IMR-90 (cell line): ENCODE data around the gene STRIP1. TPM values are rescaled to one million over a fixed set of nuclear protein-coding genes. Genes with fewer than 3 reads are reported as not detected.

Source experiments
- ATAC-seq: fragments of 200-7000 bp; cut with Tn5 transposase; 2 replicates; pipeline ENCODE4 v1.9.1; 2020; ENCODE audit warnings: low read depth, mild to moderate bottlenecking, moderate library complexity
- BruUV-seq: library from RNA; stranded (reverse); fragments of 400-500 nt; replicated peaks from 2 replicates; lab custom pipeline; 2021; lab: Mats Ljungman, UMichigan
- CTCF ChIA-PET: fragments of 300-600 bp; formaldehyde crosslinking; extraction: SDS; loops from one replicate; lab custom pipeline; 2021; ENCODE audit warnings: antibody characterized with exemption; lab: Yijun Ruan, JAX
- POLR2A ChIA-PET: fragments of 300-600 bp; sonication (Branson Sonifier 250); formaldehyde crosslinking; loops from one replicate; lab custom pipeline; 2022; ENCODE audit warnings: antibody characterized with exemption; ENCODE audit not compliant: unreplicated experiment; lab: Charles Lee
- DNase-seq: peaks from one replicate; pipeline ENCODE4 v3.0.0; 2013
- H2AFZ ChIP-seq: replicated peaks from 2 replicates; pipeline ENCODE3; 2013; ENCODE audit warnings: low read length, mild to moderate bottlenecking; ENCODE audit not compliant: poor library complexity
- H2AK5ac ChIP-seq: 2 replicates; pipeline ENCODE4 v1.6.1; 2013; ENCODE audit warnings: low read depth, low read length, inconsistent platforms
- H2AK9ac ChIP-seq: replicated peaks from 2 replicates; pipeline ENCODE3; 2013; ENCODE audit warnings: mild to moderate bottlenecking, low read depth, low read length, moderate library complexity; ENCODE audit not compliant: poor library complexity
- H2BK120ac ChIP-seq: 2 replicates; pipeline ENCODE4 v1.6.1; 2013; ENCODE audit warnings: low read depth, low read length, inconsistent platforms
- H2BK15ac ChIP-seq: 3 replicates; pipeline ENCODE4 v1.6.1; 2013; ENCODE audit warnings: low read depth, low read length, inconsistent platforms
- H2BK20ac ChIP-seq: 2 replicates; pipeline ENCODE4 v1.6.1; 2013; ENCODE audit warnings: low read depth, mild to moderate bottlenecking, inconsistent platforms, low read length, moderate library complexity
- H2BK5ac ChIP-seq: 2 replicates; pipeline ENCODE4 v1.6.1; 2013; ENCODE audit warnings: mild to moderate bottlenecking, low read depth, low read length, inconsistent platforms; ENCODE audit not compliant: poor library complexity, severe bottlenecking
- H3K14ac ChIP-seq: replicated peaks from 2 replicates; pipeline ENCODE4 v1.6.1; 2013; ENCODE audit warnings: low read depth, low read length, inconsistent platforms
- H3K18ac ChIP-seq: 2 replicates; pipeline ENCODE4 v1.6.1; 2013; ENCODE audit warnings: low read depth, low read length, control low read depth
- H3K23ac ChIP-seq: 2 replicates; pipeline ENCODE4 v1.6.1; 2013; ENCODE audit warnings: low read depth, low read length, inconsistent platforms
- H3K27ac ChIP-seq: 2 replicates; pipeline ENCODE4 v1.5.1; 2013; ENCODE audit warnings: mild to moderate bottlenecking, control low read depth, low read length; ENCODE audit not compliant: insufficient read depth
- H3K27me3 ChIP-seq: 2 replicates; pipeline ENCODE4 v1.6.1; 2013; ENCODE audit warnings: low read length; ENCODE audit not compliant: control insufficient read depth, insufficient read depth
- H3K36me3 ChIP-seq: 2 replicates; pipeline ENCODE4 v1.6.1; 2013; ENCODE audit warnings: low read length, mixed read lengths; ENCODE audit not compliant: control insufficient read depth, insufficient read depth
- H3K4ac ChIP-seq: 2 replicates; pipeline ENCODE4 v1.6.1; 2013; ENCODE audit warnings: low read depth, low read length, inconsistent platforms
- H3K4me1 ChIP-seq: 2 replicates; pipeline ENCODE4 v1.6.1; 2013; ENCODE audit warnings: low read length, mixed read lengths; ENCODE audit not compliant: control insufficient read depth, insufficient read depth
- H3K4me2 ChIP-seq: 2 replicates; pipeline ENCODE4 v1.6.1; 2013; ENCODE audit warnings: low read depth, mild to moderate bottlenecking, control low read depth, low read length, moderate library complexity
- H3K4me3 ChIP-seq: 2 replicates; pipeline ENCODE4 v1.5.1; 2013; ENCODE audit warnings: low read depth, mild to moderate bottlenecking, control low read depth, low read length, moderate library complexity; ENCODE audit not compliant: insufficient read depth
- H3K56ac ChIP-seq: 2 replicates; pipeline ENCODE4 v1.6.1; 2013; ENCODE audit warnings: low read length, inconsistent platforms; ENCODE audit not compliant: insufficient read depth; ENCODE audit errors: extremely low read depth
- H3K79me1 ChIP-seq, 2 experiments: 2 replicates each; pipeline ENCODE4 v1.6.1; 2013; ENCODE audit warnings: low read length in 2 of 2, inconsistent platforms in 1 of 2, low read depth in 1 of 2
- H3K9ac ChIP-seq: 2 replicates; pipeline ENCODE4 v1.6.1; 2013; ENCODE audit warnings: low read depth, low read length, control low read depth
- H3K9me1 ChIP-seq: 2 replicates; pipeline ENCODE4 v1.6.1; 2013; ENCODE audit warnings: low read length, inconsistent platforms; ENCODE audit not compliant: insufficient read depth
- H3K9me3 ChIP-seq: 2 replicates; pipeline ENCODE4 v1.6.1; 2013; ENCODE audit warnings: low read length; ENCODE audit not compliant: control insufficient read depth, insufficient read depth
- H4K20me1 ChIP-seq: 2 replicates; pipeline ENCODE4 v1.6.1; 2013; ENCODE audit warnings: low read length, inconsistent platforms; ENCODE audit not compliant: insufficient read depth
- H4K5ac ChIP-seq: 2 replicates; pipeline ENCODE4 v1.6.1; 2013; ENCODE audit warnings: mild to moderate bottlenecking, low read depth, low read length, control low read depth
- H4K8ac ChIP-seq, 2 experiments: 2 replicates each; pipeline ENCODE4 v1.6.1; 2013; ENCODE audit warnings: low read depth in 2 of 2, low read length in 2 of 2, control low read depth in 1 of 2, inconsistent platforms in 1 of 2
- H4K91ac ChIP-seq: 2 replicates; pipeline ENCODE4 v1.6.1; 2013; ENCODE audit warnings: low read depth, low read length, inconsistent platforms; ENCODE audit not compliant: insufficient read depth
- BHLHE40 ChIP-seq: fragments of 150-350 bp; IDR thresholded peaks from 2 replicates; pipeline ENCODE4 v1.6.1; 2016; ENCODE audit warnings: mild to moderate bottlenecking, low read depth, low read length
- CEBPB ChIP-seq: IDR thresholded peaks from 2 replicates; pipeline ENCODE4 v1.6.1; 2012; ENCODE audit warnings: low read depth, low read length, improper control_type of control experiment
- CHD1 ChIP-seq: IDR thresholded peaks from 2 replicates; pipeline ENCODE4 v1.6.1; 2012; ENCODE audit warnings: low read depth, low read length, improper control_type of control experiment
- CTCF ChIP-seq: conservative IDR thresholded peaks from 2 replicates; pipeline ENCODE4 v1.5.1; 2012; ENCODE audit warnings: mild to moderate bottlenecking, low read depth, low read length, improper control_type of control experiment
- ELK1 ChIP-seq: fragments of 150-350 bp; IDR thresholded peaks from 2 replicates; pipeline ENCODE4 v1.6.1; 2016; ENCODE audit warnings: low read depth, mild to moderate bottlenecking, low read length, moderate library complexity, borderline replicate concordance
- FOS ChIP-seq: fragments of 150-350 bp; IDR thresholded peaks from 2 replicates; pipeline ENCODE4 v1.6.1; 2016; ENCODE audit warnings: low read depth, low read length
- MAZ ChIP-seq: IDR thresholded peaks from 2 replicates; pipeline ENCODE4 v1.6.1; 2012; ENCODE audit warnings: low read depth, mild to moderate bottlenecking, low read length, improper control_type of control experiment, moderate library complexity, borderline replicate concordance
- NFE2L2 ChIP-seq: fragments of 150-350 bp; IDR thresholded peaks from 2 replicates; pipeline ENCODE4 v1.6.1; 2016; ENCODE audit warnings: low read depth, mild to moderate bottlenecking, low read length
- POLR2A ChIP-seq: IDR thresholded peaks from 2 replicates; pipeline ENCODE4 v1.6.1; 2012; ENCODE audit warnings: mild to moderate bottlenecking, low read depth, low read length
- RAD21 ChIP-seq: IDR thresholded peaks from 2 replicates; pipeline ENCODE4 v1.6.1; 2012; ENCODE audit warnings: low read length, improper control_type of control experiment
- RCOR1 ChIP-seq: IDR thresholded peaks from 2 replicates; pipeline ENCODE4 v1.6.1; 2012; ENCODE audit warnings: mild to moderate bottlenecking, low read length, improper control_type of control experiment; ENCODE audit not compliant: insufficient replicate concordance
- RFX5 ChIP-seq: IDR thresholded peaks from 2 replicates; pipeline ENCODE4 v1.8.0; 2012; ENCODE audit warnings: low read depth, mild to moderate bottlenecking, low read length, moderate library complexity
- SMC3 ChIP-seq: fragments of 150-350 bp; IDR thresholded peaks from 2 replicates; pipeline ENCODE4 v1.6.1; 2016; ENCODE audit warnings: low read depth, mild to moderate bottlenecking, antibody characterized with exemption, low read length, moderate library complexity
- USF2 ChIP-seq: fragments of 150-350 bp; IDR thresholded peaks from 2 replicates; pipeline ENCODE4 v1.6.1; 2017; ENCODE audit warnings: mild to moderate bottlenecking, antibody characterized with exemption, low read length, low read depth
- WGBS, 2 experiments: methylation state at CpG; one replicate each; pipeline versions ENCODE4 v1.1.5 to v1.1.7; 2013; ENCODE audit warnings: missing lambda C conversion rate in 2 of 2; ENCODE audit not compliant: insufficient read length in 1 of 2; ENCODE audit errors: extremely low coverage in 2 of 2; 5-methylcytosine and 5-hydroxymethylcytosine counted together
- dilution Hi-C: fragments of 300-500 bp; cut with HindIII; formaldehyde crosslinking; loops from one replicate; pipeline ENCODE4 v1.14.3; 2018; ENCODE audit warnings: low sequenced_read_pairs; ENCODE audit not compliant: unreplicated experiment
- in situ Hi-C: fragments of 300-500 bp; cut with MboI; formaldehyde crosslinking; loops from 3 replicates; pipeline ENCODE4 v1.14.3; 2019; ENCODE audit warnings: low sequenced_read_pairs, inconsistent platforms, mixed read lengths
- intact Hi-C: fragments of 100-400 bp; cut with micrococcal nuclease; formaldehyde crosslinking; loops from 2 replicates; pipeline ENCODE4 v1.10.0; 2022
- polyA plus RNA-seq, 3 experiments: library from polyadenylated mRNA; depleted of rRNA; stranded (reverse); fragments of >200 nt; gene quantifications; 2 replicates each; pipeline ENCODE4 v1.2.3, GENCODE V29; 2012; ENCODE audit warnings: low replicate concordance in 1 of 3
- total RNA-seq: library from RNA; depleted of rRNA; stranded (reverse); fragments of >200 nt; gene quantifications from 2 replicates; pipeline ENCODE4 v1.2.3, GENCODE V29; 2012

STRIP1 gene
- total and polyA plus RNA-seq, 2 of the 4 experiments (the other 2 are of a cell fraction): 30.4 to 33.5 TPM

- H3K4ac ChIP-seq: no peak overlapping the region
- H2AK9ac ChIP-seq: no peak overlapping the region
- ATAC-seq (no peak), DNase-seq (no peak)
- no peak overlapping the region for H4K91ac ChIP-seq
- no TSS peak for BruUV-seq
- intact Hi-C loops: loop anchor here (10.0 kb wide), 1 partner anchor 265 kb away; no protein-coding TSS in a partner anchor
- no peak overlapping the region for H3K56ac ChIP-seq
- no peak overlapping the region for H2AFZ ChIP-seq
- peaks cover 6% of the 10 kb centered on the region for H3K9me1 ChIP-seq
- H4K8ac ChIP-seq: no peak overlapping the region
- no peak overlapping the region for H2AK5ac ChIP-seq
- H2BK20ac ChIP-seq: no peak overlapping the region
- dilution Hi-C loops: no loop called here
- H3K4me2 ChIP-seq: no peak overlapping the region
- no peak overlapping the region for H3K27ac ChIP-seq
- no peak overlapping the region for H3K4me3 ChIP-seq
- 88% methylated on average over 4 of the region's 11 CpGs; no CpG with 5 or more reads in 1 of the 2 experiments for WGBS, 2 experiments
- ChIA-PET POLR2A (interaction anchor here (1.3 kb wide), 1 partner anchor 15 kb away, joined by 3 read pairs; no protein-coding TSS in a partner anchor), CTCF (interaction anchor here (0.6 to 1.7 kb wide), 3 partner anchors 10 to 56 kb away, joined by 3 to 5 read pairs (median 4); no protein-coding TSS in a partner anchor)
- peaks cover 18% of the 10 kb centered on the region for H3K4me1 ChIP-seq
- H3K23ac ChIP-seq: no peak overlapping the region
- peaks cover 0 to 11% of the 10 kb centered on the region in 2 experiments; a peak in 3 of 4 replicates for H3K79me1 ChIP-seq
- 0 out of 2 replicates have a peak, but pooled peaks cover 21% of the 10 kb centered on the region for H4K20me1 ChIP-seq
- H3K9ac ChIP-seq: no peak overlapping the region
- H2BK15ac ChIP-seq: no peak overlapping the region
- 0 out of 2 replicates have a peak overlapping the region, but pooled peaks have one; percentile 11 for H2BK120ac ChIP-seq
- H3K36me3 ChIP-seq: peaks cover 79% of the 10 kb centered on the region
- no peaks in the 10 kb centered on the region for H3K9me3 ChIP-seq
- no peaks in the 10 kb centered on the region for H3K27me3 ChIP-seq
- in situ Hi-C loops: loop anchor here (5.0 to 10.0 kb wide), 2 partner anchors 57 to 415 kb away; no protein-coding TSS in a partner anchor
- no peak overlapping the region for H3K14ac ChIP-seq
- no peak overlapping the region for H2BK5ac ChIP-seq
- H3K18ac ChIP-seq: no peak overlapping the region
- H4K5ac ChIP-seq: no peak overlapping the region
- TF ChIP-seq MAZ (no peak), NFE2L2 (no peak), CHD1 (no peak), POLR2A (no peak), SMC3 (no peak), RCOR1 (no peak), BHLHE40 (no peak), CEBPB (no peak), CTCF (no peak), RAD21 (no peak), RFX5 (no peak), FOS (no peak), USF2 (no peak), ELK1 (no peak)
Measured at GRCh38 chr1:110049801-110050601, 15.6 kb downstream of the STRIP1 start.
